ENCODE results near the gene IDS.
A peak's percentile ranks its signal among the peaks of the same experiment; 100 is the strongest.
"Not testable (repeated sequence)": the region's sequence is repeated elsewhere in the genome, so short reads cannot be mapped to it uniquely, and the experiment has no call there.

Gene IDS

DNA sequence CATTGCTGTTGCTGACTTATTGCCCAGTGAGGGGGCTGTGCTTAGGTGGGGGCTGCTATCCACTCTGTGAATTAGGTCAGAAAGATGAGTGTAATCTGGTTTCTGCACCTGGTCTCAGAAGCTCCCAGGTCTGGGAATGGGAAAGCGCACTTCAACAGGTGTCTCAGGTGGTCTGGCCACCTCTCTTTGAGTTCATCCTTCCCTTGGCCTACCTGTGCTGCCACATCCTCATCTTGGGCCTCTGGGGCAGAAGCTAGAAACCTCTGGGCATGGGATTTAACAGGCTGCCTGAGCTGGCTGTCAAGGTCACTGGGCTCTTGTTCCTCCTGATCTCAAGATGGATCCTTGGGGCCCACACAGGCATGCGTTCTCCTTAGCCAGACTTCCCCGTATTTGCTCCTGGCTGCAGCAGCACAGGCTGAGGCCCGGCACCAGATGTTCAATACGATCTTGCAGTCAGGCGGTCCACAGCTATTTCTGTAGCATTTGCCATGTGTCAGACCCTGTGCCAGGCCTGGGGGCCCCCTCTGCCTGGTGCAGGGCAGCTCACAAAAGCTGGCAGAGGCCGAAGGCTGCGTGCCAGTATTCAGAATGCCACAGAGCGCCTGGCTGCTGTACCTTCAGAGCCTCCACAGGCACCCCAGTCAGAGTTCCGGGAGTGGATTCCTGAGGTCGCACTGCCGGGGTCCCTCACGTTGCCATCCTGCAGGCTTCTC lies 21.4 kb upstream of the IDS start:
- H3K27ac ChIP-seq (ENCODE audit: low read depth, low read length); H3K4me1 ChIP-seq (ENCODE audit: control insufficient read depth, insufficient read depth, low read length, unreplicated experiment); H3K27me3 ChIP-seq (ENCODE audit: insufficient read depth, low read length); H3K79me2 ChIP-seq (ENCODE audit: control insufficient read depth, insufficient read depth, low read length, unreplicated experiment); H3K4me3 ChIP-seq (ENCODE audit: low read depth, low read length); H3K36me3 ChIP-seq (ENCODE audit: insufficient read depth, low read length); H2AFZ ChIP-seq (ENCODE audit: low read length, unreplicated experiment): not testable (repeated sequence)

DNA sequence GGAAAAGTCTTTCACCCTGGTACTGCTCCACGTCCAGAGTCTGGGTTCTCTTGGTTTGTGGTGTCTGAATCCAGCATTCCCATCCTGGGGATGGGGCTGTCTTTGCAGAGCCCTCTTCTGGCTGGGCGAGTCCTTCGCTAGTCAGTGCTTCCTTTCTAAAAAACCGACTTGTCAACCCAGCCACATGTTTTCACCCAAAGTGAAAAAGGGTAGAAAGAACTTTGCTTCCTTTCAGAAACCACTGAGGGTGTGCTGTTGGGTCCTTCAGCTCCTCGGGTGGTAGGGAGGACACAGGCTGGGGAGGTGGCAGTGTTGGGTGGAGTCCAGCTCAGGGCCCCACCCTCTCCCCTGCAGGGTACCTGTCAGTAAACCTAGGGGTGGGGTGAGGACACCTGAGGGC lies 20.8 kb upstream of the IDS start:
- H3K27me3 ChIP-seq (ENCODE audit: insufficient read depth, low read length); H2AFZ ChIP-seq (ENCODE audit: low read length, unreplicated experiment); H3K79me2 ChIP-seq (ENCODE audit: control insufficient read depth, insufficient read depth, low read length, unreplicated experiment); H3K4me1 ChIP-seq (ENCODE audit: control insufficient read depth, insufficient read depth, low read length, unreplicated experiment); H3K4me3 ChIP-seq (ENCODE audit: low read depth, low read length); H3K36me3 ChIP-seq (ENCODE audit: insufficient read depth, low read length): not testable (repeated sequence)
- peak overlapping the region; percentile 48; the same call in 1 of the 2 replicates for H3K27ac ChIP-seq (ENCODE audit: low read depth, low read length)

DNA sequence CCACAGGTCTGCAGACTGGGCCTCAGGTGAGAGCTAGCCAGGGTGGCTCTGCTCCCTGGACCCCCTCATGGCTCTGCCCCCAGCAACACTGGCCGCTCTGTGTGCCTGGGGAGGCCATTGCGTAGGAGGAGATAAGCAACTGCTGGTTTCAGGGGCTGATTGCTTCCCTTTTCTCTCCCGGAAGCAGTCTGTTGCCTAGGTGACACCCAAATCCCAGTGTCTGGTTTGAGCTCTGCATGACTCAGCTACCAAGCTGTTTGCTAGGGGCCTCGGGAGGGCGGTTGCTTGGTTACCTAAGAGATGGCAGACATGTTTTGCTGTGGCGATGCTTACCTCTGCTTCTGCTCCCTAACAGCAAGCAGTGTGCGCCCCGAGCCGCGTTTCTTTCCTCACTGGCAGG lies 20.3 kb upstream of the IDS start:
- not testable (repeated sequence) for H3K27me3 ChIP-seq (ENCODE audit: insufficient read depth, low read length); H2AFZ ChIP-seq (ENCODE audit: low read length, unreplicated experiment); H3K36me3 ChIP-seq (ENCODE audit: insufficient read depth, low read length); H3K4me3 ChIP-seq (ENCODE audit: low read depth, low read length); H3K4me1 ChIP-seq (ENCODE audit: control insufficient read depth, insufficient read depth, low read length, unreplicated experiment); H3K79me2 ChIP-seq (ENCODE audit: control insufficient read depth, insufficient read depth, low read length, unreplicated experiment); H3K27ac ChIP-seq (ENCODE audit: low read depth, low read length)

DNA sequence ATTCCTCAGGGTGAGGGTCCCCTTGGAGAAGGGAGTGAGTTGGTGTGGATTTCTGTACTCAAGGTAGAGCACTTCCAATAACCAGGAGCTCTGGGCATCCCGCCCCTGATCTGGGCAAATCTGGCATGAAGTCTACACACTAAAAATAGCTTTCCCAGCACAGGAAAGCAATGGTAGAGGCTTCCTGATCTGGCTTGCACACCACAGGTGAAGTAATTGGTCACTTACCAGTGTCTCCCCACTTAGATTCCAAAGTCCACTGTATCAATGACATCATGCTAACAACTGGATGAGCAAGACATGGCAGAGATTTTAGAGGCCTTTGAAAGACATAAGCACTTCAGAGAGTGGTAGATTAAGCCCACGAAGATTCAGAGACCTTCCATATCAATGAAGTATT lies 17.8 kb upstream of the IDS start:
- H3K4me3 ChIP-seq (ENCODE audit: low read depth, low read length), result no peak overlapping the region
- no peaks in the 10 kb centered on the region for H3K4me1 ChIP-seq (ENCODE audit: control insufficient read depth, insufficient read depth, low read length, unreplicated experiment)
- no peak overlapping the region for H3K27ac ChIP-seq (ENCODE audit: low read depth, low read length)
- no peaks in the 10 kb centered on the region for H3K36me3 ChIP-seq (ENCODE audit: insufficient read depth, low read length)
- H3K79me2 ChIP-seq (ENCODE audit: control insufficient read depth, insufficient read depth, low read length, unreplicated experiment), result no peaks in the 10 kb centered on the region
- H3K27me3 ChIP-seq (ENCODE audit: insufficient read depth, low read length), result 0 out of 2 replicates have a peak, but pooled peaks cover 3% of the 10 kb centered on the region
- H2AFZ ChIP-seq (ENCODE audit: low read length, unreplicated experiment), result no peak overlapping the region

DNA sequence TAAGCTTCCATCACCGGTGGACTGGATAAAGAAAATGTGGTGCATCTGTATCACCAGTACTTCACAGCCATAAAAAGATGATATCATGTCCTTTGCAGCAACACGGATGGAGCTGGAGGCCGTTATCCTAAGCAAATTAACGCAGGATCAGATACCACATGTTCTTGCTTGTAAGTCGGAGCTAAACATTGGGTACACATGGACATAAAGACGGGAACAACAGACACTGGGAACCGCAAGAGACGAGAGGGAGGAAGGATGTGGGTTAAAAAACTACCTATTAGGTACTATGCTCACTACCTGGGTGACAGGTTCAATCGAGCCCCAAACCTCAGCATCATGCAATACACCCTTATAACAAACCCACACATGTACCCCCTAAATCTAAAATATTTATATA lies 16.3 kb upstream of the IDS start:
- no peak overlapping the region for H3K27ac ChIP-seq (ENCODE audit: low read depth, low read length)
- no peak overlapping the region for H3K4me3 ChIP-seq (ENCODE audit: low read depth, low read length)
- no peaks in the 10 kb centered on the region for H3K36me3 ChIP-seq (ENCODE audit: insufficient read depth, low read length)

DNA sequence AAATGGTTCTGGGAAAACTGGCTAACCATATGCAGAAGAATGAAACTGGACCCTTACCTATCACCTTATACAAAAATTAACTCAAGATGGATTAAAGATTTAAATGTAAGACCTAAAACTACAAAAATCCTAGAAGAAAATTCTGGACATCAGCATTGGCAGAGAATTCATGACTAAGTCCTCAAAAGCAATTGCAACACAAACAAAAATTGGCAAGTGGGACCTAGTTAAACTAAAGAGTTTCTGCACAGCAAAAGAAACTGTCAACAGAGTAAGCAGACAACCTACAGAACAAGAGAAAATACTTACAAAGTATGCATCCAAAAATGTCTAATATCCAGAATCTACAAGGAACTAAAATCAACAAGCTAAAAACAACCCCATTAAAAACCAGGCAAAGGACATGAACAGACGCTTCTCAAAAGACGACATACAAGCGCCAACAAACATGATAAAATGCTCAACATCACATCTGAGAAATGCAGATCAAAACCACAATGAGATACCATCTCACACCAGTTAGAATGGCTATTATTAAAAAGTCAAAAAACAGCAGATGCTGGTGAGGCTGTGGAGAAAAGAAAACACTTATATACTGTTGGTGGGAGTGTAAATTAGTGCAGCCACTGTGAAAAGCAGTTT lies 15.7 kb upstream of the IDS start:
- H3K4me1 ChIP-seq (ENCODE audit: control insufficient read depth, insufficient read depth, low read length, unreplicated experiment); H3K79me2 ChIP-seq (ENCODE audit: control insufficient read depth, insufficient read depth, low read length, unreplicated experiment); H3K36me3 ChIP-seq (ENCODE audit: insufficient read depth, low read length); H3K27me3 ChIP-seq (ENCODE audit: insufficient read depth, low read length); H3K27ac ChIP-seq (ENCODE audit: low read depth, low read length); H3K4me3 ChIP-seq (ENCODE audit: low read depth, low read length); H2AFZ ChIP-seq (ENCODE audit: low read length, unreplicated experiment): not testable (repeated sequence)

More for the DNA sequence above, 16.3 kb upstream of the IDS start:
- no peaks in the 10 kb centered on the region for H3K79me2 ChIP-seq (ENCODE audit: control insufficient read depth, insufficient read depth, low read length, unreplicated experiment)
- H3K27me3 ChIP-seq (ENCODE audit: insufficient read depth, low read length), result 0 out of 2 replicates have a peak, but pooled peaks cover 3% of the 10 kb centered on the region
- H2AFZ ChIP-seq (ENCODE audit: low read length, unreplicated experiment), result no peak overlapping the region
- H3K4me1 ChIP-seq (ENCODE audit: control insufficient read depth, insufficient read depth, low read length, unreplicated experiment), result no peaks in the 10 kb centered on the region

DNA sequence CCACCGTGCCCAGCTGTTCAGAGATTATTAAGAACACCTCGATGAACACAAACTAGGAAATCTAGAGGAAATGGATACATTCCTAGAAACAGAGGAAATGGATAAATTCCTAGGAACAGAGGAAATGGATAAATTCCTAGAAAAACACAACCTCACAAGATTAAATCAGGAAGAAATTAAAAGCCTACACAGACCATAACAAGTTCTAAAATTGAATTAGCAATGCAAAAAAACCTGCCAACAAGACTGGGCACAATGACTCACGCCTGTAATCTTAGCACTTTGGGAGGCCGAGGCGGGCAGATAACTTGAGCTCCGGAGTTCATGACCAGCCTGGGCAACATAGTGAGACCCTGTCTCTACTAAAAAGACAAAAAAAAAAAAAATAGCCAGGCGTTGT lies 13.1 kb upstream of the IDS start:
- H3K27me3 ChIP-seq (ENCODE audit: insufficient read depth, low read length), result 0 out of 2 replicates have a peak, but pooled peaks cover 3% of the 10 kb centered on the region
- no peak overlapping the region for H3K4me3 ChIP-seq (ENCODE audit: low read depth, low read length)
- H3K4me1 ChIP-seq (ENCODE audit: control insufficient read depth, insufficient read depth, low read length, unreplicated experiment), result no peaks in the 10 kb centered on the region
- no peaks in the 10 kb centered on the region for H3K36me3 ChIP-seq (ENCODE audit: insufficient read depth, low read length)
- no peak overlapping the region for H2AFZ ChIP-seq (ENCODE audit: low read length, unreplicated experiment)
- H3K27ac ChIP-seq (ENCODE audit: low read depth, low read length), result no peak overlapping the region
- H3K79me2 ChIP-seq (ENCODE audit: control insufficient read depth, insufficient read depth, low read length, unreplicated experiment), result no peaks in the 10 kb centered on the region

DNA sequence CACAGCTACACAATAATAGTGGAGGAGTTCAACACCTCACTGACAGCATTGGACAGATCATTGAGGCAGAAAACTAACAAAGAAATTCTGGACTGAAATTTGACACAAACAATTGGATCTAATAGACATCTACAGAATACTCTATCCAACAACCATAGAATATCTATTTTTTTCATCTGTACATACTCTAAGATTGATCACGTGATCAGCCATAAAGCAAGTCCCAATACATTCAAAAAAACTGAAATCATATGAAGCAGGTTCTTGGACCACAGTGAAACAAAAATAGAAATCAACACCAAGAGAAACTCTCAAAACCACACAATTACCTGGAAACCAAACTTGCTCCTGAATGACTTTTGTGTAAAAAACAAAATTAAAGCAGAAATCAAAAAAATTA lies 12.2 kb upstream of the IDS start:
- Histone ChIP-seq H3K27ac (ENCODE audit: low read depth, low read length) (no peak overlapping the region), H3K4me3 (ENCODE audit: low read depth, low read length) (no peak overlapping the region), H2AFZ (ENCODE audit: low read length, unreplicated experiment) (no peak overlapping the region), H3K79me2 (ENCODE audit: control insufficient read depth, insufficient read depth, low read length, unreplicated experiment) (no peaks in the 10 kb centered on the region), H3K27me3 (ENCODE audit: insufficient read depth, low read length) (0 out of 2 replicates have a peak, but pooled peaks cover 3% of the 10 kb centered on the region), H3K4me1 (ENCODE audit: control insufficient read depth, insufficient read depth, low read length, unreplicated experiment) (no peaks in the 10 kb centered on the region), H3K36me3 (ENCODE audit: insufficient read depth, low read length) (no peaks in the 10 kb centered on the region)

GRCh38 chrX:149516604-149517003 lies 11.5 kb upstream of the IDS start:
- H3K4me1 ChIP-seq (ENCODE audit: control insufficient read depth, insufficient read depth, low read length, unreplicated experiment), result no peaks in the 10 kb centered on the region
- no peak overlapping the region for H3K27ac ChIP-seq (ENCODE audit: low read depth, low read length)
- no peaks in the 10 kb centered on the region for H3K79me2 ChIP-seq (ENCODE audit: control insufficient read depth, insufficient read depth, low read length, unreplicated experiment)
- H3K27me3 ChIP-seq (ENCODE audit: insufficient read depth, low read length), result 0 out of 2 replicates have a peak, but pooled peaks cover 3% of the 10 kb centered on the region
- no peak overlapping the region for H2AFZ ChIP-seq (ENCODE audit: low read length, unreplicated experiment)
- no peak overlapping the region for H3K4me3 ChIP-seq (ENCODE audit: low read depth, low read length)
- H3K36me3 ChIP-seq (ENCODE audit: insufficient read depth, low read length), result no peaks in the 10 kb centered on the region

DNA sequence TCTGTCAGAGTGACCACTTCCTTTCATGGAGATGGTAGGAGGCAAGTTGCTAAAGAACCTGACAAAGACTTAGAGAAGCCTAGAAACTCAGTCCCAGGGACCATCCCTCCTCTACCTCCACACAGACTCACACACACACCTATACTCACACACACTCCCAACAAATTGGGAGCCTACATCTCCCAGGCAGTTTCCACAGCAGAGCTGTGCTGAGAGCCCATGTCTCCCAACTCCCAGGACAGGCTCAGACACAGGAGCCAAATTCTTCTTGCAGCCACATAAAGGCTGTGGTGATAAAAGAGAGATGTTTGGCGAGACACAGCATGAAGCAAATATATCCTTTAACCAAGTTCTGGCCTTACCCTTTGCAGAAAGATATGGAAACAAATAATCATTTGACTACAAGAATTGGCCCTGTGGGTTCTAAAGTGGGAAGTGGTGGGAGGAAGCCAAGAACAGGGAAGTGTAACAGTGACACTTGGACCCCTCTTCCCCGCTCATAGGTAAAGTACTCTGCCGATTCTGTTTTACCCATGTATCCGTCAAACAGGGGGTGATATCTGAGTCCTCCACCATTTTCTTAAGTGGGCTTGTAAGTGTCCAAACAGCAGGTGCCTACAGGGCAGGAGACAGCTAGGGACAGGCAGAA lies 11.0 kb upstream of the IDS start:
- Histone ChIP-seq H3K36me3 (ENCODE audit: insufficient read depth, low read length) (no peaks in the 10 kb centered on the region), H2AFZ (ENCODE audit: low read length, unreplicated experiment) (no peak overlapping the region), H3K4me1 (ENCODE audit: control insufficient read depth, insufficient read depth, low read length, unreplicated experiment) (peaks cover under 1% of the 10 kb centered on the region), H3K4me3 (ENCODE audit: low read depth, low read length) (no peak overlapping the region), H3K27ac (ENCODE audit: low read depth, low read length) (no peak overlapping the region), H3K79me2 (ENCODE audit: control insufficient read depth, insufficient read depth, low read length, unreplicated experiment) (no peaks in the 10 kb centered on the region), H3K27me3 (ENCODE audit: insufficient read depth, low read length) (0 out of 2 replicates have a peak, but pooled peaks cover 3% of the 10 kb centered on the region)

Measured in ACC112 (cell line).